ENCODE results near the gene HNRNPUL2. TPM values are rescaled to one million over a fixed set of nuclear protein-coding genes. Genes with fewer than 3 reads are reported as not detected.

The HNRNPUL2 gene
- total RNA-seq, 1 experiment from 2014 or later, result 43.5 TPM

DNA sequence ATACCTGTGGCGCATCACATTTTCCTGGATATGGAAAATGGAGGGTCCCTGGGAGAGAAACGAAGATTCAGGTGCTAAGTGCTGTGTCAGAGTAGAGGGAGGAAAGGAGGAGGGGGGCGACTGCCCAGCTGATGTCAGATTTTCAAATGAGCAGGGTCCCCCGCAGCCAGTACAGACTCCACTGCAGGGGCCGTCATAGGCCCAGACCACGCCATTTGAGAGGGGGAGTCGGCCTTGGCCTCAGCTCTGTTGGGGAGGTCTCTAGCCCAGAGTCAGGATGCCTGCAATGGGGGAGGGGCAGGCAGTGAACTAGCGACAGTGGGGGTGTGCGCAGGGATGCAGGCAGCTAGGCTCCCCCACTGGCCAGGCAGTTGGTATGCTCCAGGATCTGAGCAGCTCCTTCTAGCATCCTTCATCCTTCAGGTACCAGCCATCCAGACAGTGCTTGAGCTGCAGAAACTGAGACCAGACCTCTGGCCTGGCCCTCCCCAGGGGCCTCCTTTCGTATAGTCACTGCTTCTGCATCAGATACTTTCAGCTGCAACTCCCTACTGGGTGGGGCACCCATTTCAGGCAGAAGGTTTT, 19.9 kb downstream of the HNRNPUL2 start, which contains the start of the genes BSCL2 and GNG3:
TSS of gene BSCL2 (minus strand) at position 148 of the 585 bp plus-strand sequence. CDS start 229 bp downstream, outside the sequence.
TSS of gene GNG3 (plus strand) at position 400 of the 585 bp plus-strand sequence. CDS start 620 bp downstream, outside the sequence.
- DNase-seq, result peak; percentile 99
- Histone ChIP-seq H2BK120ac (ENCODE audit: low read depth, low read length, poor library complexity, severe bottlenecking) (no peak within 1 kb of the TSS), H2BK15ac (ENCODE audit: low read depth, low read length) (no peak within 1 kb of the TSS), H3K79me2 (ENCODE audit: insufficient read depth, low read length) (no peaks in the 10 kb centered on the region; the same call in 1 of the 2 replicates), H3K18ac (ENCODE audit: insufficient read length, low read depth, low read length) (peak within 1 kb of the TSS; percentile 37), H3K9me3 (ENCODE audit: control insufficient read depth, low read depth, low read length) (no peaks in the 10 kb centered on the region), H3K23ac (ENCODE audit: insufficient read length, low read depth, low read length) (no peak within 1 kb of the TSS), H3K4ac (ENCODE audit: low read depth, low read length) (no peak within 1 kb of the TSS), H2BK12ac (ENCODE audit: insufficient read length, low read depth, low read length) (no peak within 1 kb of the TSS), H3K56ac (ENCODE audit: insufficient read length, low read depth, low read length) (no peak within 1 kb of the TSS), H4K20me1 (ENCODE audit: control insufficient read depth, insufficient read depth, insufficient read length) (no peaks in the 10 kb centered on the region), H3K27me3 (ENCODE audit: insufficient read depth, low read length) (no peaks in the 10 kb centered on the region), H3K4me2 (ENCODE audit: insufficient read depth, insufficient read length, low read length) (peak within 1 kb of the TSS; percentile 99), H4K5ac (ENCODE audit: insufficient read length, low read depth, low read length) (no peak within 1 kb of the TSS), H3K9ac (ENCODE audit: extremely low read depth, insufficient read length, low read length) (peak within 1 kb of the TSS; percentile 67), H3K23me2 (ENCODE audit: insufficient read length, low read depth, low read length, poor library complexity, severe bottlenecking) (peaks cover 28% of the 10 kb centered on the region), H3K79me1 (ENCODE audit: insufficient read depth, low read depth, low read length, poor library complexity, severe bottlenecking) (no peaks in the 10 kb centered on the region), H2AFZ (ENCODE audit: low read length) (no peak within 1 kb of the TSS), H4K91ac (ENCODE audit: insufficient read length, low read depth, low read length) (no peak within 1 kb of the TSS), H2AK5ac (ENCODE audit: insufficient read length, low read length) (no peak within 1 kb of the TSS), H3T11ph (ENCODE audit: low read length) (no peak within 1 kb of the TSS), H2BK20ac (ENCODE audit: low read depth, low read length, poor library complexity, severe bottlenecking) (no peak within 1 kb of the TSS), H3K4me1 (ENCODE audit: insufficient read depth, low read length) (peaks cover 2% of the 10 kb centered on the region; the same call in 1 of the 2 replicates), H2BK5ac (ENCODE audit: insufficient read length, low read length) (no peak within 1 kb of the TSS), H3K27ac (ENCODE audit: insufficient read length, low read depth, low read length) (no peak within 1 kb of the TSS), H4K8ac (replicated peaks; ENCODE audit: insufficient read length, low read depth, low read length) (no peak within 1 kb of the TSS), H3K14ac (ENCODE audit: insufficient read depth, low read length) (peak within 1 kb of the TSS; percentile 69)
- no CpG with 5 or more reads among the region's 10 CpGs for WGBS (ENCODE audit: extremely low coverage, insufficient read length, low lambda C conversion rate)
- Mint-ChIP-seq H3K9me3 (no peaks in the 10 kb centered on the region; a peak in 1 of 5 replicates), H3K27ac (peak within 1 kb of the TSS; percentile 96 to 100 (median 97)), H3K4me1 (peaks cover 39 to 44% of the 10 kb centered on the region in 2 experiments), H3K4me3 (peak within 1 kb of the TSS; percentile 84 to 91), H3K27me3 (ENCODE audit: low read depth) (no peaks in the 10 kb centered on the region), H3K36me3 (ENCODE audit: insufficient read depth in 1 of 3, low read depth in 3 of 3) (peaks cover 20 to 34% (median 22%) of the 10 kb centered on the region in 3 experiments)
- TF ChIP-seq, protein P1, sequence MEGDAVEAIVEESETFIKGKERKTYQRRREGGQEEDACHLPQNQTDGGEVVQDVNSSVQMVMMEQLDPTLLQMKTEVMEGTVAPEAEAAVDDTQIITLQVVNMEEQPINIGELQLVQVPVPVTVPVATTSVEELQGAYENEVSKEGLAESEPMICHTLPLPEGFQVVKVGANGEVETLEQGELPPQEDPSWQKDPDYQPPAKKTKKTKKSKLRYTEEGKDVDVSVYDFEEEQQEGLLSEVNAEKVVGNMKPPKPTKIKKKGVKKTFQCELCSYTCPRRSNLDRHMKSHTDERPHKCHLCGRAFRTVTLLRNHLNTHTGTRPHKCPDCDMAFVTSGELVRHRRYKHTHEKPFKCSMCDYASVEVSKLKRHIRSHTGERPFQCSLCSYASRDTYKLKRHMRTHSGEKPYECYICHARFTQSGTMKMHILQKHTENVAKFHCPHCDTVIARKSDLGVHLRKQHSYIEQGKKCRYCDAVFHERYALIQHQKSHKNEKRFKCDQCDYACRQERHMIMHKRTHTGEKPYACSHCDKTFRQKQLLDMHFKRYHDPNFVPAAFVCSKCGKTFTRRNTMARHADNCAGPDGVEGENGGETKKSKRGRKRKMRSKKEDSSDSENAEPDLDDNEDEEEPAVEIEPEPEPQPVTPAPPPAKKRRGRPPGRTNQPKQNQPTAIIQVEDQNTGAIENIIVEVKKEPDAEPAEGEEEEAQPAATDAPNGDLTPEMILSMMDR (conservative IDR thresholded peaks at IDR 0.05), result no peak

Data from H9 (cell line).